Stimulated activated CD4-positive, alpha-beta T cell treated with anti-CD3 and anti-CD28 coated beads, Interleukin-12 subunit alpha, Interleukin-12 subunit beta, amount 100 ng/mL, for 24 hours (primary cell): ENCODE data around the gene SET.

Experiments used
- DNase-seq, 2 experiments: peaks; one replicate each; pipeline ENCODE4 v3.0.0-alpha.2; 2020; ENCODE audit warnings: low read depth in 2 of 2

Gene SET

DNA sequence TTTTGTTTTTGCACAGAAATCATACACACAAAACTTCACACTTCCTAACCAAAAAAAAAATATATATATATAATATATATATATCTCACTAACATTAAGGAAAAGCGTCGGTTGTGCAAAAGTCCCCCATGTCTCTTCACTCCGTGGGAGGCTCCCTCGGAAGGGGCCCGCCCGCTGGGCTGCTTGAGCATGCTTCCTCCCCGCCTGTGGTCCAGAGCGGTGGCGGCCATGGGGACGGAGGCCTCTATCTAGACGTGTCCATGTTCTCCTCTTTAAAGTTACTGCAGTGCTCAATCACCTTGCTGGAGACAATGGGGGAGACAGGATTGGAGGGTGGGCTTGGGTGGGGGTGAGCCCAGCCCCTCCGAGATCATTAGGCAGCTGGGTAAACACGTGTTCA is 42.1 kb downstream of the SET start:
- DNase-seq, result no peak

DNA sequence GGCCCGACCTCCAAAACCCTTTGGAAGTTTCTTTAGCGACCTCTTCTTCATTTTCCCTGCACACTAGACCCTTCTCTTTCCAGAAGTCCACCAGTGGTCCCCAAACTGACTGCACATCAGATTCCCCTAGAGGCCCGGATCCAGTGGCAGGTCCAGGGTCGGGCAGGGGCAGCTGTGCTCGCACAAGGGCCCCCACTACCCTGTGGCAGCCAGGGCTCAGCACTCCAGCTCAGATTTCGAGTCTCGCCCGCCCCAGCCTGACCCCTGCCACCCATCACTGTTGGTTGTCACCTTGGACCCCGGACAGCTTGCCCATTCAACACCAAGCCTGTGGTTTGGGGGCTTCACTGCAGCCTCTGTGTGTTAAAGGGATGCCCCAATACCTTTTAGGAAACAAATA is 42.7 kb downstream of the SET start:
- no peak for DNase-seq

DNA sequence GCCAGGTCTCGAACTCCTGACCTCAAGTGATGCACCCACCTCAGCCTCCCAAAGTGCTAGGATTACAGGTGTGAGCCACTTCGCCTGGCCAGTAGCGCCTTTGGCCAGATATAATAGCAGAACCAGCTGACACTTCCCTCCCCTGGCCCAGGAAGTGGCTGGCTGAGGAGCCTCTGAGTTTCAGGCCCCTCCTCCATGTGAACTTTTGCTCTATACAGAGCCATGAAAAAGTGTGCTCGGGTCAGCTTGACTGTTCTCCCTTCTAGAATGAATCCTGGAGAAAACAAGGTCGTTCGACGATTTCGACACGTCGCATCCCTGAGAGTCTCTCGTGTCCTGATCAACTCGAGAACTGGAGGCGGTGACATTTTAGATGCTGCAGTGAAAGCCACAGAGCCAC is 43.6 kb downstream of the SET start:
- no peak for DNase-seq

DNA sequence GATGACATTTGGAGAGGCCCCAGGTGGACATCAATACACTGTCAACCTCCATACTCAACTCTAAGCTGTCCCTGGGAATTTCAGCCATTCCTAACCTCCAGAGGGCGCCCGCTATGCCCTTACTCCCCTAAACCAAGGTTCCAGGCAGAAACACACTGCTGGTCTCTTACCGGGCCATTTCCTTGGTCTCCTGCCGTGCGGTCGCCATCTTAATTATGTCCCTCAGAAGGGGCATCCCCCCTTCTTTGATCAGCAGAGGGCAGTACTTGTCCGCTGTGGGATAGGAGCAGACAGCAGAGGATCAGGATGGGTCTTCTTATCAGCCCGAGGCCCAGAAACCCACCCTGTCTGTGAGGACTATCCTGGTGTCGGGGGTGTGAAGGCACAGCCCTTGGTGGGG is 44.2 kb downstream of the SET start:
- no peak for DNase-seq

DNA sequence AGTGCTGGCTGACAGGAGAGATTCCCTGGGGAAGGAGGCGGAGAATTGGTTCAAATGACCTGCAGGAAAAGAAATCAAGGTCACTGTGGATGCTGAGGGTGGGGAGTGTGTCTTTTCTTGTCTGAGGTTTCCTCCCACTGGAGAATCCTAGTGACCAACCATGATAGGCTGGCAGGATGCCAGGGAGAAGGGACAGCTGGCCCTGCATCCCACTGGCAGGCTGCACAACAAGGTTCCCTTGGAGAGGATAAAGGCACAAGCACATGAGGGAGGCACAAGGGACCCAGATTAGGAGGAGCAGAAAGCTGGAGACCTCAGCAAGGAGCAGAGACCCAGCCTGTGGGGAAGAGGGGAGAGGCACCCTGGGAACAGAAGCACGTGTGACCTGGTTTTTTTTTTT is 46.4 kb downstream of the SET start:
- no peak for DNase-seq

DNA sequence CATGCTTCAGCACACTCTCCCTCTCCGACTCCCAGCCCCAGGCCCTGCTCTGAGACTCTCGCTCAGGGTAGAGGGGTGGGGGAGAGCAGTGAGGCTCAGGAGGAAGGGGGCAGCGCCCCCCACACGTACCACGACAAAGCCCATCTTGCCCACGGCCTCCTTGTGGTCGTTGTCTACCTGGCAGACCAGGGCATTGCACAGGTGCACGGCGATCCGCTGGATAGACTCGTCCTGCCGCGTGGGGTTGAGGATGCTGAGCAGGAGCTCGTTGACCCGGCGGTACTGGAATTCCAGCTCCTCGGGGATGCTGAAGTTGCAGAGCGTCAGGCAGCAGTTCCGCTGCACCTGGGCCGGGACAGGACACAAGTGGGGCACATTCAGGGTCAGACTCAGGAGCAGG is 53.4 kb downstream of the SET start:
- no peak for DNase-seq

DNA sequence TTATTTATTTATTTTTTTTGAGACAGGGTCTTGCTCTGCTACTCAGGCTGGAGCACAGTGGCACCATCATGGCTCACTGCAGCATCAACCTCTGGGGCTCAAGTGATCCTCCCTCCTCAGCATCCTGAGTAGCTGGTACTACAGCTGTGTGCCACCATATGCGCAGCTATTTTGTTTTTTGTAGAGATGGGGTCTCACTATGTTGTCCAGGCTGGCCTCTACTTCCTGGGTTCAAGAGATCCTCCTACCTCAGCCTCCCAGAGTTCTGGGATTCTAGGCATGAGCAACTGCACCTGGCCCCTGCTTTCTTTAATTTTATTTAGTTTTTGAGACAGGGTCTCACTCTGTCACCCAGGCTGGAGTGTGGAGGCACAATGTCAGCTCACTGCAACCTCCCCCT is 54.4 kb downstream of the SET start:
- DNase-seq, result no peak
